AG09309 (cell line): ENCODE measurements around the gene RTCB.

ENCODE experiments used
- DNase-seq: peaks from one replicate; pipeline ENCODE4 v3.0.0-alpha.2; 2010; ENCODE audit warnings: low read depth
- H3K4me3 ChIP-seq: 2 replicates; pipeline ENCODE4 v1.5.1; 2011; ENCODE audit warnings: mild to moderate bottlenecking, low read depth, low read length, moderate library complexity; ENCODE audit not compliant: control insufficient read depth
- TF ChIP-seq, protein P1 (sequence below): IDR thresholded peaks from 2 replicates; pipeline ENCODE4 v1.5.1; 2011; ENCODE audit warnings: mild to moderate bottlenecking, low read depth, low read length, inconsistent platforms; ENCODE audit not compliant: insufficient read depth, control insufficient read depth; ENCODE audit errors: missing control alignments

The RTCB gene

DNA sequence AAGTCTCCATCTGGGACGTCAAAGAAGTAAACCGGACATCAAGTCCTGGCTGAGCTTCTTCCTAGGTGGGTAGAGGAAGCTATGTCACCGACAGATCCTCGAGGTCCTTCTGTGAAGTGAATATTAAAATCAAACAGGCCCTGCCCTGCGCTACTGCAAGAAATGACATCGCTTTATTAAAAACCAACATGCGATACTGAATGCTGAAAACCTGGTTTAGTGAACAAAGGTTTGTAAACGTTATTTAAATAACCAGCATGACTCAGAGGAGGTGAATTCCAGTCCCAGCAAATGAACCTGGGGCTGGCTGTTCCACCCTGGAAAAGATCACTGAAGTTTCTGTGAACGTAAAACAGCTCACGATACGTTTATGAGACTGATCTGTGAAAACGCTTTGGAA is 645 bp downstream of the RTCB start:
- peak overlapping the region; percentile 88 for H3K4me3 ChIP-seq
- DNase-seq: no peak
- TF ChIP-seq, protein P1, sequence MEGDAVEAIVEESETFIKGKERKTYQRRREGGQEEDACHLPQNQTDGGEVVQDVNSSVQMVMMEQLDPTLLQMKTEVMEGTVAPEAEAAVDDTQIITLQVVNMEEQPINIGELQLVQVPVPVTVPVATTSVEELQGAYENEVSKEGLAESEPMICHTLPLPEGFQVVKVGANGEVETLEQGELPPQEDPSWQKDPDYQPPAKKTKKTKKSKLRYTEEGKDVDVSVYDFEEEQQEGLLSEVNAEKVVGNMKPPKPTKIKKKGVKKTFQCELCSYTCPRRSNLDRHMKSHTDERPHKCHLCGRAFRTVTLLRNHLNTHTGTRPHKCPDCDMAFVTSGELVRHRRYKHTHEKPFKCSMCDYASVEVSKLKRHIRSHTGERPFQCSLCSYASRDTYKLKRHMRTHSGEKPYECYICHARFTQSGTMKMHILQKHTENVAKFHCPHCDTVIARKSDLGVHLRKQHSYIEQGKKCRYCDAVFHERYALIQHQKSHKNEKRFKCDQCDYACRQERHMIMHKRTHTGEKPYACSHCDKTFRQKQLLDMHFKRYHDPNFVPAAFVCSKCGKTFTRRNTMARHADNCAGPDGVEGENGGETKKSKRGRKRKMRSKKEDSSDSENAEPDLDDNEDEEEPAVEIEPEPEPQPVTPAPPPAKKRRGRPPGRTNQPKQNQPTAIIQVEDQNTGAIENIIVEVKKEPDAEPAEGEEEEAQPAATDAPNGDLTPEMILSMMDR: no peak

DNA sequence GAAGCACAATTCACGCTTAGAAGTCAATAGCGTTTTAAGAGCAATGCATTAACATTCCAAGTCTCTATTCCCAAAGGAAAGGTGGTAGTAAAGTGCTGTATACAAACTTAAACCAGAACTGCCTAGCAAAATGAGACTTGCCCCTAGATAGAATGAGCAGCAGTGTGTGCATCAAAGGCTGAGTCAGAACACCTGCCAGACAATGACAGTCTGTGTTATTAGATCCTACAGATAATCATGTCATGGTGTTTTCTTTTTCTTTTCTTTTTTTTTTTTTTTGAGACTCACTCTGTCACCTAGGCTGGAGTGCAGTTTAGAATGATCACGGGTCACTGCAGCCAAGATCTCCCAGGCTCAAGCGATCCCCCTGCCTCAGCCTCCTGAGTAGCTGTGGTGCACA is 1.6 kb downstream of the RTCB start:
- H3K4me3 ChIP-seq: no peak overlapping the region
- TF ChIP-seq, protein P1: no peak
- DNase-seq: no peak

DNA sequence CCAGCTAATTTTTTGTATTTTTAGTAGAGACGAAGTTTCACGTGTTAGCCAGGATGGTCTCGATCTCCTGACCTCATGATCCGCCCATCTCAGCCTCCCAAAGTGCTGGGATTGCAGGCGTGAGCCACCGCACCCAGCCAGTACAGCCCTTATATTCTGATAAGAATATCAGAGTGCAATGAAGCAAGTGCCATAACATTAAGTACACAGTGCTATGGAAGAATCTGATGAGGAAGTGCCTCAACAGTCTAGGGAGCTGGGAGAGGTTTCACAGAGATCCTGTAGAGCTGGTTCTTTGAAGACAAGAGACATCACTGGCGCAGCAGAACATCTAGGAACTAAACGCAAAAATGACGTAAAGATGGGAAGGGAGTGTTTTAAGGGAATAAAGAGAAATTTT is 2.1 kb downstream of the RTCB start:
- TF ChIP-seq, protein P1: no peak
- no peak for DNase-seq
- H3K4me3 ChIP-seq: no peak overlapping the region

- DNase-seq: no peak
- H3K4me3 ChIP-seq: no peak overlapping the region
- TF ChIP-seq, protein P1: no peak
Measured at GRCh38 chr22:32407936-32408335, 4.1 kb downstream of the RTCB start.

- TF ChIP-seq, protein P1: no peak
- no peak overlapping the region for H3K4me3 ChIP-seq
- no peak for DNase-seq
Measured at GRCh38 chr22:32407312-32407711, 4.7 kb downstream of the RTCB start.

DNA sequence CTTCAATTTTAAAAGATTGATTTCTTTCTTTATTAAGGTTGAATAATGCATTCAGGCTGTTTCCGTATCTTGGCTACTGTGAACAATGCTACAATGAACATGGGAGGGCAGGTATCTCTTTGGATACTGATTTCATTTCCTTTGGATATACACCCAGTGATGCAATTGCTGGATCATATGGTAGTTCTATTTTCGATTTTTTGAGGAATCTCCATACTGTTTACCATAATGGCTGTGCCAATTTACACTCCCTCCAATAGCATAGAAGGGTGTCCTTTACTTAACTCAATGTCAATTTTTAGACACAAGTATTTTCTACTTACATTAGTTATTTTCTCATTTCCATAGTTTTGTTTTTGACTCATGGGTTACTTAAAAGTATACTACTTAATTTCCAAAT is 8.0 kb downstream of the RTCB start:
- DNase-seq: no peak
- H3K4me3 ChIP-seq: no peak overlapping the region
- TF ChIP-seq, protein P1: no peak

DNA sequence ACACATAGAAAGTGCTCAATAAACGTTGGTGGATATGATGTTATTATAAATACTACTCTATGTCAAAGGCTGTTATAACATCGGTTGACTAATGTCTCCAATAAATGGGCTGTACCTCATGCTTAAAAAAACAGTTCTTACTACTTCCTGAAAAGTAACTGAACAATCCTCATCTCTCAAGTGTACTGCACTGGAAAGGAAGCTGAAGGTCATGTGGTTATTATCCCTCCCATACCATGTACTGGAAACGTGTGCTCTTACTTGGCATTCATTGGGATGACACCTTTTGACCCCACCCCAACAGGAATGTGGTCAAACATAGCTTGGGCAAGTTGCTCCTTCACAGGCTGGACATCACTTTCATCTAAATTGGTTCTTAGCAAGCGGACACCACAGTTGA is 10.6 kb downstream of the RTCB start:
- no peak overlapping the region for H3K4me3 ChIP-seq
- DNase-seq: no peak
- TF ChIP-seq, protein P1: no peak
